HepG2 (cell line): Measurements from ENCODE around the gene NHERF2. TPM values are rescaled to one million over a fixed set of nuclear protein-coding genes. Genes with fewer than 3 reads are reported as not detected.

ENCODE experiments used
- DMAP1 ChIP-seq: IDR thresholded peaks from 2 replicates; pipeline ENCODE4 v1.6.1; 2016
- GTF2F1 ChIP-seq: fragments of 150-350 bp; IDR thresholded peaks from 2 replicates; pipeline ENCODE4 v1.6.1; 2014; ENCODE audit warnings: low read length
- MED8 ChIP-seq: sonication (generic); formaldehyde crosslinking; IDR thresholded peaks from 2 replicates; pipeline ENCODE4 v1.8.1; 2023; ENCODE audit warnings: mild to moderate bottlenecking, missing genetic modification reagents; ENCODE audit not compliant: insufficient replicate concordance
- MYC ChIP-seq: sonication (generic); formaldehyde crosslinking; IDR thresholded peaks from 2 replicates; pipeline ENCODE4 v1.9.0; 2021; ENCODE audit warnings: missing genetic modification reagents, borderline replicate concordance
- NONO ChIP-seq, 2 experiments: fragments of 450-650 bp in 1 of 2; sonication (generic) in 1 of 2; formaldehyde crosslinking in 1 of 2; IDR thresholded peaks in 1 of 2; conservative IDR thresholded peaks in 1 of 2; 2 replicates each; pipeline versions ENCODE4 v1.6.1 to v1.8.0; 2017 to 2022; ENCODE audit warnings: mild to moderate bottlenecking in 1 of 2, missing genetic modification reagents in 1 of 2, moderate library complexity in 1 of 2
- RAD21 ChIP-seq: fragments of 450-650 bp; formaldehyde crosslinking; IDR thresholded peaks from 2 replicates; pipeline ENCODE4 v1.5.0; 2020; ENCODE audit warnings: mild to moderate bottlenecking
- RBFOX2 ChIP-seq: fragments of 200-400 bp; formaldehyde crosslinking; IDR thresholded peaks from 2 replicates; pipeline ENCODE4 v1.6.1; 2017; ENCODE audit warnings: low read depth, mild to moderate bottlenecking, low read length
- RBM22 ChIP-seq: fragments of 200-400 bp; formaldehyde crosslinking; optimal IDR thresholded peaks from 2 replicates; pipeline ENCODE3; 2017; ENCODE audit warnings: mild to moderate bottlenecking, low read length, moderate library complexity
- TFAP4 ChIP-seq: sonication (generic); IDR thresholded peaks from 2 replicates; pipeline ENCODE4 v1.6.1; 2016; ENCODE audit warnings: low read depth, borderline replicate concordance
- UBTF ChIP-seq: sonication (generic); formaldehyde crosslinking; IDR thresholded peaks from 2 replicates; pipeline ENCODE4 v1.4.0; 2020; ENCODE audit warnings: mild to moderate bottlenecking, missing genetic modification reagents
- ZEB1 ChIP-seq: IDR thresholded peaks from 2 replicates; pipeline ENCODE4 v1.6.1; 2012; ENCODE audit warnings: mild to moderate bottlenecking, low read depth, inconsistent platforms; ENCODE audit not compliant: insufficient replicate concordance
- ZKSCAN8 ChIP-seq: IDR thresholded peaks from 2 replicates; pipeline ENCODE4 v1.6.1; 2016; ENCODE audit warnings: borderline replicate concordance, missing genetic modification reagents, missing compliant biosample characterization
- ZNF121 ChIP-seq: sonication (generic); formaldehyde crosslinking; IDR thresholded peaks from 2 replicates; pipeline ENCODE4 v1.5.0; 2020; ENCODE audit warnings: mild to moderate bottlenecking, missing genetic modification reagents
- ZNF280D ChIP-seq: sonication (generic); formaldehyde crosslinking; IDR thresholded peaks from 2 replicates; pipeline ENCODE4 v1.5.1; 2020; ENCODE audit warnings: mild to moderate bottlenecking, missing genetic modification reagents
- ZNF580 ChIP-seq: IDR thresholded peaks from 2 replicates; pipeline ENCODE4 v1.6.1; 2016; ENCODE audit warnings: low read depth, borderline replicate concordance
- ZNF709 ChIP-seq: sonication (generic); formaldehyde crosslinking; IDR thresholded peaks from 2 replicates; pipeline ENCODE4 v1.5.0; 2020; ENCODE audit warnings: mild to moderate bottlenecking, missing genetic modification reagents
- ZZZ3 ChIP-seq: sonication (generic); formaldehyde crosslinking; IDR thresholded peaks from 2 replicates; pipeline ENCODE4 v1.4.0; 2020; ENCODE audit warnings: missing genetic modification reagents, mild to moderate bottlenecking, borderline replicate concordance
- polyA plus RNA-seq, 8 experiments: library from polyadenylated mRNA; depleted of rRNA in 3 of 8; stranded (reverse) in 7 of 8; unstranded in 1 of 8; fragments of >200 nt; fragmentation: Illumina TruSeq in 4 of 8; extraction: Trizol in 4 of 8; gene quantifications; 2 replicates each; pipeline versions ENCODE4 v1.2.1 to v1.2.3, GENCODE V29; 2011 to 2016; ENCODE audit warnings: low read depth in 4 of 8, missing spikeins in 1 of 8, mixed read lengths in 1 of 8; ENCODE audit not compliant: insufficient read depth in 1 of 8
- total RNA-seq, 5 experiments: library from RNA; depleted of rRNA; stranded (reverse); fragments of >200 nt; fragmentation: Illumina TruSeq; extraction: Trizol; gene quantifications; 2 replicates each; pipeline ENCODE4 v1.2.3, GENCODE V29; 2016; ENCODE audit warnings: low read depth in 1 of 5
- TF ChIP-seq, protein P1 (sequence below): sonication (generic); formaldehyde crosslinking; IDR thresholded peaks from 2 replicates; pipeline ENCODE4 v1.5.0; 2020; ENCODE audit warnings: missing genetic modification reagents, mild to moderate bottlenecking, borderline replicate concordance

Gene NHERF2
- total and polyA plus RNA-seq, 2 of the 13 experiments (the other 11 are each of a cell fraction or from before 2014, with no cell fraction given) = 23.7 to 39.3 TPM

DNA sequence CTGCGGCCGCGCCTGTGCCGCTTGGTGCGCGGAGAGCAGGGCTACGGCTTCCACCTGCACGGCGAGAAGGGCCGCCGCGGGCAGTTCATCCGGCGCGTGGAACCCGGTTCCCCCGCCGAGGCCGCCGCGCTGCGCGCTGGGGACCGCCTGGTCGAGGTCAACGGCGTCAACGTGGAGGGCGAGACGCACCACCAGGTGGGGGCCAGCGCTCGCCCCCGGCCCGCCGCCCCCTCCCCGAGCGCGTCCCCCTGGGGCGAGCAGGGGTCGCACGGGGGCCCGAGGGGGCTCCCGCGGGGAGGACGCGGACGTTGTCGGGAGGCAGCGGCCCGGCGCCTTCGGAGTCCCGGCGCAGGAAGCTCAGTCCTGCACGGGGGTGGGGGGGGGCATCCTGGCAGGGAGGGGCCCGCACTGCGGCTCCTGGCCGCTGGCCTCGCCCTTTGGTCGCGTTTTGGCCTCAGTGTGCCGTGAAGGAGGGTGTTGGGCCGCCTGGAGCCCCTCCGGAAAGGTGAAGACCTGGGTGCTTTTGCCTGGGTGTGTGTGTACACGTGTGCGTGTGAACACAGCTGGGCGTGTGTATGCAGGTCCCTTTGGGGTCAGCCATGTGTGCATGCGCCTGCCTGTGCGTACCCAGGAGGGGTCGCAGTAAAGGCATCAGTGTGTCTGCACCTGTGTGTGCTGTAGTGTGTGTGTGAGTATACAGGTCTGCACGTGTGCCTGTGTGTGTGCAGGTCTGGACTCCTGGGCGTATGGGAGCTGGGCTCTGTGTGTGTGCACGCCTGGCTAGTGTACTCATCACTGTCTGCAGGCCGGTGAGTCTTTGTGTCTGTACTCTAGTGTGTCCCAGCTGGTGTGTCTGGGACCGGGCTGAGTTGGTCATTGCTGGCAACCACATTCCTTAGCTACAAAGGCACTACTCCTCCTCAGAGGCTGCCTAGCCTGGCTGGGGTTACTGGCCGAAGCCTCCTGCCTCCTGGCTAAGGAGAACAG, 615 bp downstream of the NHERF2 start (continued):
- TF ChIP-seq MED8 (CRISPR knock-in tag) (no peak), TFAP4 (peak; percentile 81), DMAP1 (CRISPR knock-in tag) (peak; percentile 40; the same call in 1 of the 2 replicates), ZKSCAN8 (CRISPR knock-in tag) (0 out of 2 replicates have a peak, but pooled peaks have one; percentile 47), RBM22 (no peak), ZEB1 (peak; percentile 23), ZNF121 (CRISPR knock-in tag) (peak; percentile 60), GTF2F1 (no peak), UBTF (CRISPR knock-in tag) (0 out of 2 replicates have a peak, but pooled peaks have one; percentile 36), RBFOX2 (0 out of 2 replicates have a peak, but pooled peaks have one; percentile 20), ZNF709 (CRISPR knock-in tag) (no peak), ZNF580 (CRISPR knock-in tag) (no peak), ZNF280D (no peak), RAD21 (CRISPR knock-in tag) (0 out of 2 replicates have a peak, but pooled peaks have one; percentile 18), MYC (peak; percentile 76), NONO (IDR thresholded peaks at IDR 0.05) (no peak), NONO (CRISPR knock-in tag; conservative IDR thresholded peaks at IDR 0.05) (no peak; the same call in 1 of the 2 replicates), ZZZ3 (CRISPR knock-in tag) (no peak)
- TF ChIP-seq, protein P1, sequence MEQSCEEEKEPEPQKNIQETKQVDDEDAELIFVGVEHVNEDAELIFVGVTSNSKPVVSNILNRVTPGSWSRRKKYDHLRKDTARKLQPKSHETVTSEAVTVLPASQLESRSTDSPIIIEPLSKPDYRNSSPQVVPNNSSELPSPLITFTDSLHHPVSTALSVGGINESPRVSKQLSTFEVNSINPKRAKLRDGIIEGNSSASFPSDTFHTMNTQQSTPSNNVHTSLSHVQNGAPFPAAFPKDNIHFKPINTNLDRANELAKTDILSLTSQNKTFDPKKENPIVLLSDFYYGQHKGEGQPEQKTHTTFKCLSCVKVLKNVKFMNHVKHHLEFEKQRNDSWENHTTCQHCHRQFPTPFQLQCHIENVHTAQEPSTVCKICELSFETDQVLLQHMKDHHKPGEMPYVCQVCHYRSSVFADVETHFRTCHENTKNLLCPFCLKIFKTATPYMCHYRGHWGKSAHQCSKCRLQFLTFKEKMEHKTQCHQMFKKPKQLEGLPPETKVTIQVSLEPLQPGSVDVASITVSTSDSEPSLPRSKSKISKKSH (CRISPR knock-in tag) = 0 out of 2 replicates have a peak, but pooled peaks have one; percentile 29
